ENCODE measurements around the gene ALAS1.
"Not testable (repeated sequence)": the region's sequence is repeated elsewhere in the genome, so short reads cannot be mapped to it uniquely, and the experiment has no call there.

ALAS1 gene

DNA sequence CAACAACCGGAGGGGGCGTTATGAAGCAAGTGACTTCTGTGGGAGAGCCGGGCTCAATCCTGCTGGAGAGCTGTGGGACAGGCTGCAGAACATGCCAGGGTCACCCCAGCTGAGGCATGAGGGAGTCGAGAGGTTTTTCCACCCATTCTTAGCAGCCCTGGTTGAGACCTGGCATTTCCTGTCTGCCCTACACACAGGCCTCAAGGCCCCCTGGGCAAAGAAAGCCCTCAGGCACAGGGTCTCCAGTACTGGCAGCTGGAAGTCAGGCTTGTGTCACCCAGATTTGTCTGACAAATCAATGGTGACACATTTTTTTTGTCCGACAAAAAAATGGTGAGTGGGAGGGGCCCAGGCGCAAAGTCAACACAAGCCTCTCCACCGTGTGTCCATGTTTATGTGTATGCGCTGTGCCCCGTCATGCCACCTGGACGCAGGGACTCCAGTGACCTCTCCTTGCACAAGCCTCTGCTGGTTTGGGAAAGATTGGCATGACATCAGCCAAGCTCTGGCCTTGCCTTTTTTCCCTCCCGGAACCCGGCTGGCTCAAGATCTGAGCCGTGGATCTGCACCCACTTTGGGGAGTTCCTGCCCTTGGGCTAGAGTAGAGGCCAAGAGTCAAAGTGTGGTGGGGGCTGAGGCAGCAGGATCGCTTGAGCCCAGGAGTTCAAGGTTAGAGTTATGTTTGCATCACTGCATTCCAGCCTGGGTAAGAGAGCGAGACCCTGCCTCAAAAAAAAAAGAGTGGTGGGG lies 20.8 kb upstream of the ALAS1 start:
- in situ Hi-C loops (cut with MboI; ENCODE audit: low sequenced_read_pairs): no loop called here

- in situ Hi-C loops (cut with MboI; ENCODE audit: low sequenced_read_pairs): no loop called here
These were observed 20.3 kb upstream of the ALAS1 start for GRCh38 chr3:52177701-52178042.

GRCh38 chr3:52178126-52178525 lies 19.8 kb upstream of the ALAS1 start:
- in situ Hi-C loops (cut with MboI; ENCODE audit: low sequenced_read_pairs): not testable (repeated sequence)

DNA sequence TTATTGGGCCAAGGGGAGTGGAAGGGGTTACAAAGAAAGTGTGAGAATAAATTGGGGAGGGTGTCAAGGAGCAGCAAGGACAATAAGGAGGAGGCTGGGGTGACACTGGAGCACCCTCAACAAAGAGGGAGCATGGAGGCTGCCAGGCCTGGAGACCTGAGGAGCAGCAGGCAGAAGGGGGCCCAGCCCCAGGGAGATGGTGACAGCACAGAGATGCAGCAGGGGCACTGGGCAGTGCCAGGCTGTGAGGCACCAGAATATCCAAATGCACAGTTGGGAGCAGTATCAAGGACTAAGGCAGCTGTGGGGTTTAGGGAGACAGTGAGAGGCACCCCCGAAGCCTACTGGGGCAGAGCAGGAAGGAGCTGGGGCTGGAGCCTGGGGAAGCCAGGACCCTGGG lies 19.4 kb upstream of the ALAS1 start:
- in situ Hi-C loops (cut with MboI; ENCODE audit: low sequenced_read_pairs): no loop called here

GRCh38 chr3:52181543-52181942 lies 16.4 kb upstream of the ALAS1 start:
- in situ Hi-C loops (cut with MboI; ENCODE audit: low sequenced_read_pairs): no loop called here

- in situ Hi-C loops (cut with MboI; ENCODE audit: low sequenced_read_pairs): no loop called here
These were observed 15.8 kb upstream of the ALAS1 start for GRCh38 chr3:52182196-52182595.

DNA sequence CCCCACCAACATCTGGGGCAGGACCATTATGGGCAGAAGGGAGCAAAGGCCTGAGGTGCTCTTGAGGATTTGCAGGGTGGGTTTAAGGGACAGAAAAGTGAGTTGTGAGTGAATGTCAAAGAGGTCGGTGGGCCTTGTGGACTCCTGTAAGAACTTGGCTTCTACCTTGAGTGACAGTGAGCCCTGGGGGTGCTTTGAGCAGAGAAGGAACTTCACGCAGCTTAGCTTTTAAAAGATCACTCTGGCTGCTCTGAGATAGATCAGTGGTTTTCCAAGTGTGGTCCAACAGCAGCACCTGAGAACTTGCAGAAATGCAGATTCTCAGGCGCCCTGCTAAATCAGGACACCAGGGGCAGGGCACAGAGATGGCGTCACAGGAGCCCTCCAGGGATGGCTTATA lies 15.3 kb upstream of the ALAS1 start:
- in situ Hi-C loops (cut with MboI; ENCODE audit: low sequenced_read_pairs): no loop called here

DNA sequence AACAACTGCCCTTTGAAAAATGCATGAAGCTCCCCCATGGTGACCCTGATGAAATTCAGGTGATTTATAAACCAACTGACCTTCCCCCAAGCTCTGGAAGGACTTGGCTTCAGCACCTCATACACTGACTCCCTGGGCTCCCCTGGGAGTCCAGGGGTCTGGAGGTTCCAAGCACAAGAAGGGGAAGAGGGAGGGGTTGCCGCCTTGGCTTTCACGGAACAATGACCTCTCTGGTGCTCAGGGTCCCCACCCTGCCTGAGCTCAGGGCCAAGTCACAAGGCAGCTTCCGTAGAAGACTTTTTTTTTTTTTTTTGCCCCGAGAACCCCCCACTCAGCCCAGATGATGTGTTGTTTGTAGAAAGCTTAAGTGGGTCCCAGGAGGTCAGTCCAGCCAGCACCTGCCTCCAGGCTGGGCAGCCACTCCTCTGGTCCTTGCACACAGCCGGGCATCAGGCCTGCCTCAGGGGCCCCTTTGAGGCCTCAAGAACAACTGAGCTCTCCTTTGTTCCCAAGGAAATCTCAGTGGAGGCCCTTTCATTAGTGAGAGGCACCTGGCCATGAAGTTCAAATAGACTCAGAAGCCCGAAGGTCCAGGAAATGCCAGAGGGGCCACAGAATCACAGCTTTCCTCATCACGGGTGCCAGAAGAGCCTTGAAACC lies 14.0 kb upstream of the ALAS1 start:
- in situ Hi-C loops (cut with MboI; ENCODE audit: low sequenced_read_pairs): no loop called here

DNA sequence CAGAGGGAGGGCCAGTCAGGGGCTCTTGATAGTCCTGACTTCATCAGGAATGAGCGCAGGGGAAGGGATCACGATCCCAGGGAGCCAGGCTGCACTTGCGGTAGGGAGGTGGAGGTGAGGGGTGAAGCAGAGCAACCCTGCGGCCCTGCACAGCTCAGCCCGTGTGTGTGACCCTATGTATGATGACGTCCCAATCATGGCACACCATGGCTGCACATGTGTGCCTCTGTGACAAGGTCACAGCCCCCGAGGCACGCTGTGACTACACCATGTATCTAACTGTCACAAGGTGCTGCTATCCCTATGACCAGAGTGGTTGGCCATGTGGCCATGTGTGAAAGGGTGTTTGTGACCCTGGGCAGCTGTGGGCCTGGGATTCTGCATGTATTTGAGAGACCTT lies 13.3 kb upstream of the ALAS1 start:
- in situ Hi-C loops (cut with MboI; ENCODE audit: low sequenced_read_pairs): no loop called here

DNA sequence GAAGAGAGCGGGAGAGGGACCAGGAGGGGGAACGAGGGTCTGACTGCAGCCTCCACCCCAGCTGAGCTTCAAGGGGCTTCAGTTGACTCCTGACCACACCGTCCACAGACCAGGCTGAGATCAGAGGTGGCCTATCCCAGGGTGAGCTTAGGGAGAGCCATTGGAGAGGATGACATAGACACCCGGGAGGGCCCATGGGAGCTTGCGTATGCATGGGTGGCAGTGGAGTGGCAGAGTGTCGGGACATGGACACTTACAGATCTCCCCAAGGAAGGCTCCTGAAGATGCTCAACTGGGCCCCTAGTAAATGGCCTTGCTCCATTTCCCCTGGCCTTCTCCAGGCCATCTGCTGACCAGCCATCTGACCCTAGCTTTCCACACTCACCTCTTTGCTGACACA lies 12.6 kb upstream of the ALAS1 start:
- in situ Hi-C loops (cut with MboI; ENCODE audit: low sequenced_read_pairs): no loop called here

DNA sequence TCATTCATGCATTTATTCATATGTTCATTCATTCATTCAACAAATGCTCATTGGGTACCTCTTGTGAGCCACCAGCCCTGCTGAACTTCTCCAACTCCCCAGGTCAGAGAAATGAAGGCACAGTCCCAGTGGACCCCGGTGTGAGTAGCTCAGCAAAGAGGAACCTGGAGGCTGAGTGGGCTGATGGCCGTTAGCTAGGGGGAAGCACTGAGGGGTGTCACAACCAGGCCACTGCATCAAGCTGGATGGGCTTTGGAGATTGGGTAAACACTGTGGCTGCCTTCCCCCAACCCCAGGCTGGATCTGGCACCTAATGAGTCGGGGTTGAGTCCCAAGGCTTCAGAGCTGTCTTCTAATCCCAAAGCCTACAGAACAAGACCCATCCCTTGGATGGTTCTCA lies 12.1 kb upstream of the ALAS1 start:
- in situ Hi-C loops (cut with MboI; ENCODE audit: low sequenced_read_pairs): no loop called here

DNA sequence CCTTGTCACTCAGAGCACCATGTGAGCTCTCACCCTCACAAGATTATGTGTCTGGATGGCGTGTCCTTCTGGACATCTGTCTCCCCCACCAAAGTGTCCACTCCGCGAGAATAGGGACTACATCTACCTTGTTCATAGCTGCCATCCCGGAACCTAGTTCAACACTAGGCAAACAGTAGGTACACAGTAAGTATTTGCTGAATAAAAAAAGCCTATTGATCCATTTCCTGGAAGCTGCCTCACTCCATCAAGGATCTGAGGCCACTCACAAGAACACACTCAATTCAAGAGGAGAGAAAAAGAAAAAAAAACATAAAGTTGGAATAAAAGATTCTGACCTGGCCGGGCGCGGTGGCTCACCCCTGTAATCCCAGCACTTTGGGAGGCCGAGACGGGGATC lies 11.2 kb upstream of the ALAS1 start:
- in situ Hi-C loops (cut with MboI; ENCODE audit: low sequenced_read_pairs): no loop called here

GRCh38 chr3:52188556-52188955 lies 9.4 kb upstream of the ALAS1 start:
- in situ Hi-C loops (cut with MboI; ENCODE audit: low sequenced_read_pairs): no loop called here

DNA sequence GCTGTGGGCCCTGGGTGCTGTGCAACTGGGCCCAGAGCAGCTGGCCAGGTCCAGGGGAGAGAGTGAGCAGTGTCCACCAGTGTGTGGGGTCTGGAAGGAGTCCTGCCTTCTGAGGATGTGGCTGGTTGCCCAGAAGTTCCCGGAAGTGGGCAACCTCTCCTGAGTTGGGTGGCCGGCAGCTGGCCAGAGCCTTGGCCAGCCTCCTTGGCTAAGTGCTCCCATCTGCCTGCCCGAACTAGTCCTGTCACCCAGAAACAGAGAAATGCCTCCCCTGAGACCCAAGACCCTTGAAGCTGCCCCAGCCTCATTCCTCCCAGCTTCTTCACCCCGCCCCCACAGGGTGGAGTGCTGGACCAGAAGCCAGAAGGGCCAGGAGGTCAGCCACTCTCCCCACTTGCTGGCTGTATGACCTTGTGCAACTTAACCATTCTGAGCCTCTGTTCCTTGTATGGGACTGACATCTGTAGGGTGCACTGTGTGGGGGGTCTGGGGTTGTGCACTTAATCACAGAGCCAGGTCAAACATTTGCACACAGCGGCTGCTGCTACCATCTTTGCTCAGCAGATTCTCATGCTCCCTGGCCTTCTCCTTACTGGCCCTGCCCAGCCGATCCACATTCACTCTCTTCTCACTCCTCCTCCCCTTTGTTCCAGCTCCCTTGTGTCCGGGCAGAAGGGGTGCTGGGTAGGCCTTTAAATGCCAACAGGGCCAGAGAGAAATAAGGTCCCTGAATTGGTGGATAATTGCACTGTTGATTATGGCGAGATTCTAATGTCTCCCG lies 7.5 kb upstream of the ALAS1 start:
- in situ Hi-C loops (cut with MboI; ENCODE audit: low sequenced_read_pairs): no loop called here

DNA sequence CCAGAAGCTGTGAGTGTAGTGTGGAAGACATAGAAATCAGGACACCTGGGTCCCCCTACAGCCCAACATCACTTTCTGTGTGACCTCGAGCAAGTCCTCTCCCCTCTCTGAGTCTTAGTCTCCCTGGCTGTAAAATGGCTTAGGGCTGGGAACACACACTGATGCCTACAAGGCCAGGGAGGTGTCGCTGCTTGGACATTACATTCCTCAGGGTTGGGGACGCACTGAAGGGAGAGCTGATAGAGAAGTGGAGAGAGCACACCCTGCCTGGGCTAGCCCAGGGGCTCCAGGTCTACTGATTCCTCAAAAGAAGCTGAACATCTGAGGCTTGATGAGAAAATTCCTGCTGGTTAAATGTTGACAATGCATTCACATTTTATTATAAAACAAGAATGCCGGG lies 6.3 kb upstream of the ALAS1 start:
- in situ Hi-C loops (cut with MboI; ENCODE audit: low sequenced_read_pairs): no loop called here

DNA sequence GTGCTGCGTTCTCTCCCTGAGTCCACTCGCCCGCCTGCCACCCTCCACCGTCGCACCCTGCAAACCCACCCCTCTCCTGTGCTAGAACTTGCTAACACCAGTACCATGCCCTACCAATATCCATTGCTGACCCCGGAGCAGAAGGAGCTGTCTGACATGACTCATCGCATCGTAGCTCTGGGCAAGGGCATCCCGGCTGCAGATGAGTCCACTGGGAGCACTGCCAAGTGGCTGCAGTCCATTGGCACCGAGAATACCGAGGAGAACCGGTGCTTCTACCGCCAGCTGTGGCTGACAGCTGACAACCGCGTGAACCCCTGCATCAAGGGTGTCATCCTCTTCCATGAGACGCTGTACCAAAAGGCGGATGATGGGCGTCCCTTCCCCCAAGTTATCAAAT lies 4.9 kb upstream of the ALAS1 start:
- in situ Hi-C loops (cut with MboI; ENCODE audit: low sequenced_read_pairs): no loop called here

DNA sequence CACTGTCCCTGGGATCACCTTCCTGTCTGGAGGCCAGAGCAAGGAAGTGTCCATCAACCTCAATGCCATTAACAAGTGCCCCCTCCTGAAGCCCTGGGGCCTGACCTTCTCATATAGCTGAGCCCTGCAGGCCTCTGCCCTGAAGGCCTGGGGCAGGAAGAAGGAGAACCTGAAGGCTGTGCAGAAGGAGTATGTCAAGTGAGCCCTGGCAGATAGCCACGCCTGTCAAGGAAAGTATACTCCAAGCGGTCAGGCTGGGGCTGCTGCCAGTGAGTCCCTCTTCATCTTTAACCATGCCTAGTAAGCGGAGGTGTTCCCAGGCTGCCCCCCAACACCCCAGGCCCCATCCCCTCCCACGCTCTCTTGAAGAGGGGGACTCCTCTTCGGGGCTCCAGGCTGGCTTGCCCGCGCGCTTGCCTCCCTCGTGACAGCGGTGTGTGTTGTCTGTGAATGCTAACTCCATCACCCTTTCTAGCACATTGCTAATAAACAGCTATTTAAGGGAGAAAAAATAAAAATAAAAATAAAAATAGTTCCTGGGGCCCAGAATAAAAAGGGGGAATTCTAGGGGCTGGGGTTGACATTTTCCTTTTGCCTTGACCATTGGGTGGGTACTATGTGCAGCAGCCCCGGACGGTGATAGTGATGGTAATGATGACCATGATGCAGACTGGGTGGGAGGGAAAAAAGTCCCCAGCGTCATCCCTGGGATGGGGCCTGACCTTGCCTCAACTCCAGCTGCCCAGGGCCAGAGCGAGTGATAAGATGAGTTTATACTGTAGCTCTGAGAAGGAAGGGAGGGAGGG lies 3.3 kb upstream of the ALAS1 start:
- in situ Hi-C loops (cut with MboI; ENCODE audit: low sequenced_read_pairs): no loop called here

DNA sequence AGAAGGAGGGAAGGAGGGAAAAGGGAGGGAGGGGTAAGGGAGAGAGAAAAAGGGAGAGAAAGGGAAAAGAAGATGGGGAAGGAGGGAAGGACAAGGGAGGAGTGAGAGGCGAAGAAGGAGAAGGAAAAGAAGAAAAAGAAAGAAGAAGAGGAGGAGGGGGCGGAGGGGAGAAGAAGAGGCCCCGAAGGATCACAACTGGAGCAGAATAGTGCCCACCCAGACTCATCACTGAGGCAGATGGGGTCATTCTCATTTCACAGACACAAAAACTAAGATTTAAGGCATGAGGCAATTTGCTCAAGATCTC lies 2.7 kb upstream of the ALAS1 start:
- in situ Hi-C loops (cut with MboI; ENCODE audit: low sequenced_read_pairs): no loop called here

DNA sequence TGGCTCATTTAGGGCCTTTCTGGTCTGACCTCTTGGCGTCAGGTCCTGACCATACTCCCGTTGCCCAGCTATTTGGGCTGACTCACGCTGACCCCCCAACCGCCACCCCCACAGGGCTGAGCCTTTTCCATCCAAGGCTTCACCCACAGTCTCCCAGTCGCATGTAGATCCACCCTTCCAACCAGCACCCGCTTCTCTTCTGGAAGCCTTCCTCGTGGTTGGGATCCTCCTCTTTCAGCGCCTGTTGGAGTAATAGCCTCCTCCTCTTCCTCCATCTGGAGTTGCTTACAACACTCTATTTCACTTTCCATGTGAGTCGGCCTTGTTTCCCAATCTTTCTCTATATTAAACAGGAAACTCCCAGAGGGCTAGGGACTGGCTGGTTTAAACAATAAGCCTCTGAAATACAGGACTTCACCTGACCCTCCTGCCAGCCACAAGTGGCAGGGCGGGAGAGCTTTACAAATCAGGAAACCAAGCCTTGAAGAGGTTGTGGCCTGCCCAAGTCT lies 2.1 kb upstream of the ALAS1 start:
- in situ Hi-C loops (cut with MboI; ENCODE audit: low sequenced_read_pairs): no loop called here

- in situ Hi-C loops (cut with MboI; ENCODE audit: low sequenced_read_pairs): no loop called here
These were observed 983 bp upstream of the ALAS1 start for GRCh38 chr3:52196977-52197376.

DNA sequence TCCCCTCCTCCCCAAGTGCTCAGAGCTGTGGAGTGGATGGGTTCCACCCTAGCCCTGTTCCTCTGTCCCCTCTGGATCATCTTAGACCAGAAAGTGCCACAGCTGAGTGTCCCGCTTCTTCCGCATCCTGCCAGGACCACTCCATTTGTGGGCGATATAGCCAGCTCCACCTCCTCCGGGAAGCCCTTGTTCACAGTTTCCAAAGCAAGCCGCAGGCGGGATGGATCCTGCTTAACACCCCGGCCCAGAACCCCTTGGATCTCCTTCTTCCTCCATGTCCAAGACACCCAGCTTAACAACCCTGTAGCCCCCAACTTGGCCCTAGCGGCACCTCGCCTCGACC lies 490 bp upstream of the ALAS1 start:
- in situ Hi-C loops (cut with MboI; ENCODE audit: low sequenced_read_pairs): no loop called here

All from HL-60/S4 (cell line).